Keratinocyte (primary cell): ENCODE data around the gene CEP95.
"Not testable (repeated sequence)": the region's sequence is repeated elsewhere in the genome, so short reads cannot be mapped to it uniquely, and the experiment has no call there.

Experiments
- CTCF ChIP-seq, 3 experiments: IDR thresholded peaks in 1 of 3; conservative IDR thresholded peaks in 1 of 3; optimal IDR thresholded peaks in 1 of 3; 2 replicates in 2 of 3; 3 replicates in 1 of 3; pipeline versions ENCODE3 to v1.5.1; 2011; ENCODE audit warnings: low read length in 3 of 3, mild to moderate bottlenecking in 3 of 3, moderate library complexity in 2 of 3, control low read depth in 1 of 3, inconsistent platforms in 1 of 3; ENCODE audit not compliant: insufficient read depth in 2 of 3; ENCODE audit errors: extremely low read depth in 1 of 3
- EZH2 ChIP-seq: IDR thresholded peaks from one replicate; pipeline ENCODE4 v1.6.1; 2012; ENCODE audit warnings: inconsistent platforms, mild to moderate bottlenecking, low read length, moderate library complexity

- not testable (repeated sequence) for TF ChIP-seq CTCF (optimal IDR thresholded peaks at IDR 0.05 in 1 of 3, IDR thresholded peaks at IDR 0.05 in 1 of 3, conservative IDR thresholded peaks at IDR 0.05 in 1 of 3; ENCODE audit: extremely low read depth in 1 of 3, insufficient read depth in 2 of 3, low read length in 3 of 3); EZH2
Measured at GRCh38 chr17:64466834-64467233, 39.9 kb upstream of the CEP95 start.
